ENCODE measurements around the gene ARHGEF2. TPM values are rescaled to one million over a fixed set of nuclear protein-coding genes. Genes with fewer than 3 reads are reported as not detected.

ARHGEF2 gene
- total RNA-seq, result 100 to 1,000 TPM in 1 of 8 experiments, 10 to 100 TPM in 7; 44.9 to 112 (median 73.5) TPM

DNA sequence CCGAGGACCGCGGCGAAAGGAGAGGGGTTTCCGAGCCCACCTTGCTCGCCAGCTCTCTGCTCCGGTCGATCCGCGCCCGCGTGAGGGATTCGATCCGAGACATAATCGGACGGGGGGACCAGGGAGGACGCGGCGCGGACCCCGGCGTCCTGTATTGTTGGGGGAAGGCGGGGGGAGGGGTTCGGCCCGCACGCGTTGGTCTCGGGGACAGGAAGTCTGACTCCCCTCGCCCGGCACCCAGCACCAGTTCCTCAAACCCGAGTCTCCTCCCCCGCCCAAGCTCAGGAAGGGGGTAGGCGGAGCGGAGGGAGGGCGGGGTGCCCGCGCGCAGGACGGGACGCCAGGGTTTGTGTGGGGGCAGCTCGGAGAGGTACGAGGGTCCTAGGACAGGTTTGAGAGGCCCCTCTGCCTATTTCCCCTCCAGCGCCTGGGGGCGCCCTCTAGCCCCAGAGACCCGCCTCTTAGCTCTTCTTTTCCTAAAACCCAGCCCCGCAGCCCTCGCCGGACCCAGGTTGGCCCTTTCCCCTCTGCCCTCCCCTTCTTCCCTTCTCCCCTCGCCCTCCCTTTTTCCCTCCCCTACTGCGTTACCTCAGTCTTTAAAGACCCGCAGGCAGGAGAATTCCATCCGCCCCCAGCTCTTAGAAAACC is at the start of gene ARHGEF2:
ARHGEF2 (minus strand) TSS at position 223 of the 648 bp plus-strand sequence; CDS start at position 103, 120 bp downstream.
- H3K4me1 ChIP-seq (replicated peaks in 1 of 2), result peaks cover 65 to 72% of the 10 kb centered on the region in 2 donors
- ATAC-seq (replicated peaks in 6 of 8), result peak; percentile 16 to 69 (median 36)
- in situ Hi-C loops (cut with MboI; ENCODE audit: low pct_unique_long_range_greater_than_20kb in 2 of 9, low sequenced_read_pairs in 9 of 9, unreplicated experiment in 9 of 9), result no loop called here
- peak within 1 kb of the TSS; percentile 69 to 87 (median 79) for H3K4me3 ChIP-seq
- WGBS, 10 experiments, result 0% methylated on average over 2 to 9 of the region's 52 CpGs; no CpG with 5 or more reads in 7 of the 10 experiments
- H3K27ac ChIP-seq, result peak within 1 kb of the TSS; percentile 85 to 88

DNA sequence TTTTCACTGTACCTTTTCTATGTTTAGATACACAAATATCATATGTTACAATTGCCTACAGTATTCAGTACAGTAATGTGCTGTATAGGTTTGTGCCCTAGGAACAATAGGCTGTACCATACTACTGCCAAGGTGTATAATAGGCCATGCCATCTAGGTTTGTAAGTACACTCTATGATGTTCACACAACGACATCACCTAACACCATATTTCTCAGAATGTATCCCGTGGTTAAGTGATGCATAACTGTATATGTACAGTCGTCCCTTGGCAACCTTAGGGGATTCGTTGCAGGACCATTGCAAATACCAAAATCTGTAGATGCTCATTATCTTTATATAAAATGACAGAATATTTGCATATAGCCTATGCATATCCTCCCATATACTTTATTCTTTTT is 48.2 kb upstream of the ARHGEF2 start:
- Histone ChIP-seq H3K4me3 (no peak overlapping the region), H3K4me1 (replicated peaks in 1 of 2) (peaks cover 0 to 4% of the 10 kb centered on the region in 2 donors), H3K27ac (no peak overlapping the region)
- ATAC-seq (replicated peaks in 6 of 8), result no peak
- 61 to 95% (median 80%) methylated on average over 1 to 4 of the region's 4 CpGs; no CpG with 5 or more reads in 3 of the 10 experiments for WGBS, 10 experiments
- in situ Hi-C loops (cut with MboI; ENCODE audit: low pct_unique_long_range_greater_than_20kb in 2 of 9, low sequenced_read_pairs in 9 of 9, unreplicated experiment in 9 of 9), result no loop called here

DNA sequence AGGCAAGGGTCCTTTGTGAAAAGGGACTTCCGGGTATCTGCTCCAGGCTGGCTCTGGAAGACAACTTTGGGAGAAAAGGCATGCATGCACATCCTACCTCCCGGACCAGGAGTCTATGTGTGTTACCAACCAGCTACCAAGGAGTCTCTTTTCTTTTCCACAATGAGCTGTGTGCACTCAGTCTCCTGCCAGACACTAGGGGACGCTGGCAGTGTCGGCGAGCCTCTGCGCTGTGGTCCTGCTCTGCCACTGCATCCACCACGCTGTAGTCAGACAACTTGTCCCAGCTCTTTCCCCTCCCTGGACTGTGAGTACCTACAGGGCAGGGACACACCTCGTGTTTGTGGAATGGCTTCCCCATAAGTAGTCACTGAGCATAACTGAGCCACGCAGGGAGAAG is 47.5 kb upstream of the ARHGEF2 start:
- in situ Hi-C loops (cut with MboI; ENCODE audit: low pct_unique_long_range_greater_than_20kb in 2 of 9, low sequenced_read_pairs in 9 of 9, unreplicated experiment in 9 of 9), result no loop called here
- Histone ChIP-seq H3K27ac (no peak overlapping the region), H3K4me3 (no peak overlapping the region), H3K4me1 (replicated peaks in 1 of 2) (peaks cover 0 to 6% of the 10 kb centered on the region in 2 donors)
- peak; percentile 66 to 99 (median 90) for ATAC-seq (replicated peaks in 6 of 8)
- WGBS, 10 experiments, result 10 to 50% (median 25%) methylated on average over 2 to 9 of the region's 9 CpGs; no CpG with 5 or more reads in 2 of the 10 experiments

DNA sequence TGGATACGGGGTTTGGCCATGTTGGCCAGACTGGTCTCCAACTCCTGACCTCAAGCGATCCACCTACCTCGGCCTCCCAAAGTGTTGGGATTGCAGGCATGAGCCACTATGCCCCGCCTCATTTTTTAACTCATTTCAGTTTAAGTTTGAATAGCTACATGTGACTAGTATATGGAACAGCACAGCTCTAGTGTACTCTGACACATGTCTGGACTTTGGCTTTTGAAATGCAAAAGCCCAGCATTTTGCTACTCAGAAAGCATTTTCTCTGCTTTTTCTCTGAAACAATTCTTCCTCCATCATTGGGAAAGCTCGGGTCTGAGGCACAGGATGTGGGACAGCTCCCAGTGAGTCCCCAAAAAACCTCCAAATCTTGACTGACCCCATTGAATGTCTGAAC is 46.5 kb upstream of the ARHGEF2 start:
- Histone ChIP-seq H3K4me1 (replicated peaks in 1 of 2) (peaks cover 2 to 8% of the 10 kb centered on the region in 2 donors), H3K4me3 (no peak overlapping the region), H3K27ac (no peak overlapping the region)
- in situ Hi-C loops (cut with MboI; ENCODE audit: low pct_unique_long_range_greater_than_20kb in 2 of 9, low sequenced_read_pairs in 9 of 9, unreplicated experiment in 9 of 9), result no loop called here
- WGBS, 10 experiments, result 60 to 79% (median 70%) methylated on average over 1 to 5 of the region's 5 CpGs; no CpG with 5 or more reads in 3 of the 10 experiments
- ATAC-seq (replicated peaks in 6 of 8), result no peak

DNA sequence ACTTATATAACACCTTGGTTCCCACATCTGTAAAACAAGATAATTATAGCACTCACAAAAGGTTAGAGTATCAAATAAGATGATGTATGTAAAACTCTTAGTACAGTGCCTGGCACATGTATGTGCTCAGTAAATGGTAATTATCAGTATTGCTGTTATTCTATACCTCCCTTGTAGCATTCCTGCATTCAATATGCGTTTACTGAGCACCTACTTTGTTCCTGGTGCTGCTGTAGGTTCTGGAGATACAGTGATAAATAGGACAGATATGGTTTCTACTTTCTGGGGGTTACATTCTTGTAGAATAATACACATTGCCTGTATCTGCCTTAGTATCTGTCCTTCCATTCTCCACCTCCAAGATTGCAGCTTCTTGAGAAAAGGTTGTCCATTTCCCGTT is 43.6 kb upstream of the ARHGEF2 start:
- no peak overlapping the region for H3K27ac ChIP-seq
- no peak for ATAC-seq (replicated peaks in 6 of 8)
- peaks cover 8 to 13% of the 10 kb centered on the region in 2 donors for H3K4me1 ChIP-seq (replicated peaks in 1 of 2)
- WGBS, 10 experiments, result 0 to 86% (median 67%) methylated on average over 1 to 2 of the region's 2 CpGs
- no peak overlapping the region for H3K4me3 ChIP-seq
- in situ Hi-C loops (cut with MboI; ENCODE audit: low pct_unique_long_range_greater_than_20kb in 2 of 9, low sequenced_read_pairs in 9 of 9, unreplicated experiment in 9 of 9), result no loop called here

DNA sequence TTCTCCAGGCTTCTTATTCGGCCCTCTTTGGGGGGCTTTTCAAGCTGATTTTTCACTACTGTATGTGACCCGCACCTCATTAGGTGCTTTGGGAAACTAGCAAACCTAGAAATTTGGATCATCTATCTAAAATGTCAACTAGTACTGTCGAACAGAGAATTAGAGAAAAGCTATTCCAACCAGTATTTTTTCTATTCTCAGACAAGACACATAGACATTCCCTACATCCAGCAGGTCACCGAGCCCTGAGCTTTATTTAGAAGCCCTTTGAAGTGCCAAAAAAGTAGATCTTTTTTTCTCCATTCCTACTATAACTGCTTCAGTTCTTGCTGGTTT is 42.7 kb upstream of the ARHGEF2 start:
- no peak for ATAC-seq (replicated peaks in 6 of 8)
- H3K27ac ChIP-seq, result no peak overlapping the region
- H3K4me1 ChIP-seq (replicated peaks in 1 of 2), result peaks cover 8 to 13% of the 10 kb centered on the region in 2 donors
- in situ Hi-C loops (cut with MboI; ENCODE audit: low pct_unique_long_range_greater_than_20kb in 2 of 9, low sequenced_read_pairs in 9 of 9, unreplicated experiment in 9 of 9), result no loop called here
- 0 to 24% (median 3%) methylated on average over 1 to 4 of the region's 4 CpGs for WGBS, 10 experiments
- H3K4me3 ChIP-seq, result peak overlapping the region; percentile 87 to 98 (median 96)

DNA sequence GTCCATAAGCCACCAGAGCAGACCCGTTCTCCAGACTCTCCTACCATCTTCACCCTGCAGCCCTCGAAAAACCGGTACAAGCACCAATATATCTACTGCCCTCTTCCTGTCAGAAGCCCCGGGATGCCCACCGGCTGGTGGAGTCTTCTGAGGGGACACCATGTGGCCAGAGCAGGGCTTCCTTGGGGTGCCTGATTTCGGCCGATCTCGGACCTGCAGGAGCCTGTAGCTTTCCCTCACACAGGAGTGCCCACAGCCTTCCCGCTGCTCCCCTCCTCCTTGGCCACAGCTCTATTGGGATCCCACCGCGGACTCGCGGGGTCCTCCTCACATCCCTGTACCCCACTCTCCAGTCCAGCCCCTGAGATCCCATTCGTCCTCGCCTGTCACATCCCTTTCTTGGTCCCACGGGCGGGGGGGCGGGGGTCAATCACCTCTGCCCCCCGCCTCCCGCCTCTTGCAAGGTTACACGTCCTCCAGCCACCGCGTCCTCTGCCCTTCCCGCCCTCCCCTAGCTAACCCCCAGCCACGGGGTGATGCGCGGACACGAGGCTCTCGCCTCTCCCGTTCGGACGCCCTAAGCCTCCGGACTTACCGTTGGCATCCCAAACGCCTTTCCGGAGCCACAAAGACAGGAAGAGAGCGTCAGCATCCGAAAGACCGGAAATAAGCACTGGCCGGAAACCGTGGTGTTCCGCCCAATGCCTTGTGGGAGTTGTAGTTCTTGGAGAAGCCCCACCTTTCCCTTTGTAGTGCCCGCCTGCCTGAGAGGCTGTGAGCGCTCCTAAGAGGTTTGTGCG is 42.1 kb upstream of the ARHGEF2 start, which contains the start of gene SSR2:
SSR2 (minus strand) TSS at position 659 of the 800 bp plus-strand sequence. CDS start 784 bp downstream, outside the sequence.
- in situ Hi-C loops (cut with MboI; ENCODE audit: low pct_unique_long_range_greater_than_20kb in 2 of 9, low sequenced_read_pairs in 9 of 9, unreplicated experiment in 9 of 9), result no loop called here
- Histone ChIP-seq H3K4me3 (peak within 1 kb of the TSS; percentile 87 to 98 (median 96)), H3K4me1 (replicated peaks in 1 of 2) (peaks cover 8 to 13% of the 10 kb centered on the region in 2 donors), H3K27ac (peak within 1 kb of the TSS; percentile 95)
- WGBS, 10 experiments, result 0 to 4% (median 0%) methylated on average over 1 to 14 of the region's 45 CpGs; no CpG with 5 or more reads in 2 of the 10 experiments
- peak; percentile 96 to 99 (median 98) for ATAC-seq (replicated peaks in 6 of 8)

DNA sequence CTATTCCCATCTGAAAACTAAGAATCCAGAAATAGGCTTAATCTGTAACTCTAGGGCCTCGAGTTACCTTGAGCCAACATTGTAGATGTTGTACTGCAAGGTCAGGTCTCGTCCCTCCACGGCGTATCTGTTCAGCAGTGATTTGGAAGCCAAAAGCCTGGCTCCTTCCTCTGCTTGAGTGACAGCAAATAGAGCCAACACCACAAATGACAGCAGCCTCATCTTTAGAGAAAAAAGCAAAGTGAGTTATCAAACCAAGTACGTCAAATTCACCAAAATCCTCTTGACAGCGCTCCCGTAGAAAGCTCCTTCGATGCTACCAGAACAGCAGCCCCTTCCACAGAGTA is 41.6 kb upstream of the ARHGEF2 start:
- ATAC-seq (replicated peaks in 6 of 8), result no peak
- in situ Hi-C loops (cut with MboI; ENCODE audit: low pct_unique_long_range_greater_than_20kb in 2 of 9, low sequenced_read_pairs in 9 of 9, unreplicated experiment in 9 of 9), result no loop called here
- H3K4me3 ChIP-seq, result peak overlapping the region; percentile 87 to 98 (median 96)
- peak overlapping the region; percentile 95 for H3K27ac ChIP-seq
- WGBS, 10 experiments, result 13 to 73% (median 50%) methylated on average over 3 to 8 of the region's 8 CpGs; no CpG with 5 or more reads in 1 of the 10 experiments
- peaks cover 8 to 10% of the 10 kb centered on the region in 2 donors for H3K4me1 ChIP-seq (replicated peaks in 1 of 2)

DNA sequence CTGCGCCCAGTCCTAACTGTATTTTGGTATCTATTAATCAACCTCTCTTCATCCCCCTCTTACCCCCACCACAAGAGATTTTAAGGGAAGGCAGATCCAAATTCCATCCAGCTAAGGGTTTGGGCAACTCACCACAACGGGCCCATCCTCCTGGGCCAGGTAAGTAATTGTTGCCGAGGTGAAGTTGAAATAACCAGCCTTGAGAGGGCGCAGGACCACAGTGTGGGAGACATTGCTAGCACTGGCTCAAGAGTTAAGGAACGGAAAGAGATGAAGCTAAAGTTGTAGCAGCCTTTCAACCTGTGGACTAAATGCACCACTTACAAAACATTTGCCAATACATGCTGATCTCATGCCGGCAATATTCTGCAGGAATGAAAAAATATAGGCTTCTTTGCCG is 36.5 kb upstream of the ARHGEF2 start:
- no peak overlapping the region for H3K27ac ChIP-seq

DNA sequence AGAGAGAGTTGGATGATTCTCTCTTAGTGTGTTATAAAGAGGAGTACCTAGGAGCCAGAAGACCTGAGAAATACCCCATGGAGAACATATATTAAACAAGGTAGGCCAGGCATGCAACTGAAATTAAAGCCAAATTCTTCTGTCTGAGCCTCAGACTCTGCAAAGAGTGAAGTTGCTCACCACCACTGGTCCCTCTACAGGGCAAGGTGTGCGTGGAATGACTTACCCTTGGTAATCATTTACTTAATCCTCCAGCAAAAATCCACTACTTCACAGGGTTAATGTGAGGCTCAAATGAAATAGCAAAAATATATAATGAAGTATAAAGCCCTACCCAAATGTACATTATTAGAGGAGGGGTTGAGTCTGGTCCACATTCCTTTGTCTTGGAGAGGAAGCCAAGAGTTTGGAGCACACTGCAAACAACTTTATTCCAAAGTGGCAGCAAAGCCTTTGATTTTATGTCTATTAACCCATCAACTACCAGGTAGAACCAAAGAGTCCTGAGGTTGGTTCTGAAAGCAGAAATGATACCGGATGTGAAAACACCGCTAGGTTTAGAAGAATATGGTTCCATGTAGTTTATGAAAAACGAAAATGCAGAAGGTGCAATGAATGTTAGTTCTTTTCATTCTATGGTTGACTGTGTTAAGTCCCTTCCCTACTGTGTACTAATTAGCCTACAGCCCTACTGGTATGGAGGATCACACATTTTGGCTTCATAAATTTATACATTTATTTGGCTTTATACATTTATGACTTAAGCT is 33.9 kb upstream of the ARHGEF2 start:
- Histone ChIP-seq H3K4me1 (replicated peaks in 1 of 2) (peaks cover 0 to 4% of the 10 kb centered on the region in 2 donors), H3K4me3 (no peak overlapping the region), H3K27ac (no peak overlapping the region)
- WGBS, 10 experiments, result 80 to 100% (median 96%) methylated on average over 1 to 4 of the region's 4 CpGs; no CpG with 5 or more reads in 1 of the 10 experiments
- no peak for ATAC-seq (replicated peaks in 6 of 8)
- in situ Hi-C loops (cut with MboI; ENCODE audit: low pct_unique_long_range_greater_than_20kb in 2 of 9, low sequenced_read_pairs in 9 of 9, unreplicated experiment in 9 of 9), result no loop called here

More for the DNA sequence above, 36.5 kb upstream of the ARHGEF2 start:
- Histone ChIP-seq H3K4me1 (replicated peaks in 1 of 2) (peaks cover 5 to 6% of the 10 kb centered on the region in 2 donors), H3K4me3 (no peak overlapping the region)
- WGBS, 10 experiments, result 60 to 100% (median 95%) methylated on average over 1 to 7 of the region's 7 CpGs; no CpG with 5 or more reads in 3 of the 10 experiments
- in situ Hi-C loops (cut with MboI; ENCODE audit: low pct_unique_long_range_greater_than_20kb in 2 of 9, low sequenced_read_pairs in 9 of 9, unreplicated experiment in 9 of 9), result no loop called here
- no peak for ATAC-seq (replicated peaks in 6 of 8)

DNA sequence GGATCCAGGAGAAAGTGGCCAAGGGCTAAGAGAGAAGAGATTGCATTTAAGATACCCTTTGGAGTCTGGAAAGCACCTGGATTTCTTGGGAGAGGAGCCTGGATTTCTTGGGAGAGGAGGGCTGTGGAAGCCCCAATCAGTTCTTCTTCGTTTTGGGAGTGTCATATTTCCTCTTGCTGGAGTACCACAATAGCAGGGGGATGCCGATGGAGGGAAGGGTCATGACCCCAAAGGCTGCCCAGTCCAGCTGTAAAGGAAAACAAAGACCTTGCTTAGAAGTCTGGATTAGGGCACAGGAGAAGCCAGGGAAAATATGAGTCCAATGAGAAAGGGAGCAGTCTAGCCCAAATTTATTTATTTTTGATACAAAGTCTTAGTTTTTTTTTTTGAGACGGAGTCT is 31.1 kb upstream of the ARHGEF2 start:
- no peak for ATAC-seq (replicated peaks in 6 of 8)
- no peak overlapping the region for H3K4me3 ChIP-seq
- peaks cover 0 to 4% of the 10 kb centered on the region in 2 donors for H3K4me1 ChIP-seq (replicated peaks in 1 of 2)
- in situ Hi-C loops (cut with MboI; ENCODE audit: low pct_unique_long_range_greater_than_20kb in 2 of 9, low sequenced_read_pairs in 9 of 9, unreplicated experiment in 9 of 9), result no loop called here
- 0 to 48% (median 37%) methylated on average over 1 to 3 of the region's 3 CpGs; no CpG with 5 or more reads in 2 of the 10 experiments for WGBS, 10 experiments
- no peak overlapping the region for H3K27ac ChIP-seq

DNA sequence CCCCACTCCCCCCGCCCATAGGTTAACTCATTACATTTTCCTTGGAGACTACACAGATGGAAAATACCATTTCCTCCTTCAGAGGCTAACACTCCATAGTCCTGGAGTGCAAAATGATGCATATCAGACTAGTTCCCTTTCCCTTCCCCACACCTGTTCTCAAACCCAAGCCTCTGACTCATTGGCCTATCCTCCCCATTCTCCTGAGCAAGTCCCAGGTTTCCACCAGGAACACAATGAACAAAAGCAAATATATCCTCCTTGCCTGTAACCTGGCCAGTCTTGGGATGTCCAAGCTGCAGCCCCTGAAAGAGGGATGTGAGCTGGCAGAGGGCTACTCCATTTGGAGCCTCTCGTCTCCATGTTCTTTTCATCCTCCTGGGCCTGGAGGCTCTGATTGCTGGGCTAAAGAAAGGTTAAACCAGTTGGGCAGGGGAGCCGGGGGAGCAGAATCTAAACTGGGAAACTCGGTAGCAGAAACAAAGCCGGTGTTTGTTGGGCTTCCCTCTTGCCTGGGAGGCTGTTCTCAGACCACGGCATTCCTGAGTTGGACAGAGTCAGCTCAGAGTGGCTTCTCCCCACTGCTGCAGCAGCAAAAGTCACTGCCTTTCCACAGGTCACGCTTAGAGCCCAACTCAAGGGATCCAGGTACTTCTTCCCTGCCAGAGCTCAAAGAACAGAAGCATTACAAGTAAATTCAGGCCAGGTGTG is 28.5 kb upstream of the ARHGEF2 start:
- 40 to 89% (median 70%) methylated on average over 1 to 6 of the region's 7 CpGs; no CpG with 5 or more reads in 5 of the 10 experiments for WGBS, 10 experiments
- Histone ChIP-seq H3K4me1 (replicated peaks in 1 of 2) (peaks cover under 1 to 4% of the 10 kb centered on the region in 2 donors), H3K27ac (no peak overlapping the region), H3K4me3 (no peak overlapping the region)
- no peak for ATAC-seq (replicated peaks in 6 of 8)
- in situ Hi-C loops (cut with MboI; ENCODE audit: low pct_unique_long_range_greater_than_20kb in 2 of 9, low sequenced_read_pairs in 9 of 9, unreplicated experiment in 9 of 9), result no loop called here

Data from motor neuron (in vitro differentiated cells).